HFFc6 (cell line): ENCODE data around the gene CAB39L. TPM values are rescaled to one million over a fixed set of nuclear protein-coding genes. Genes with fewer than 3 reads are reported as not detected.
A peak's percentile ranks its signal among the peaks of the same experiment; 100 is the strongest.

Experiments
- DNase-seq: peaks from one replicate; pipeline ENCODE4 v3.0.0-alpha.2; 2018
- H3K27ac Mint-ChIP-seq: 2 replicates; pipeline ENCODE4 v1.8.0; 2020; ENCODE audit warnings: mild to moderate bottlenecking, mixed read lengths
- H3K27me3 Mint-ChIP-seq: 2 replicates; pipeline ENCODE4 v1.8.0; 2021; ENCODE audit warnings: mild to moderate bottlenecking, moderate library complexity, mixed read lengths; ENCODE audit not compliant: insufficient read depth
- H3K36me3 Mint-ChIP-seq: 2 replicates; pipeline ENCODE4 v1.8.0; 2021; ENCODE audit warnings: low read depth, mixed read lengths
- H3K4me1 Mint-ChIP-seq: 2 replicates; pipeline ENCODE4 v1.8.0; 2020; ENCODE audit warnings: low read depth, mixed read lengths
- H3K4me3 Mint-ChIP-seq: 2 replicates; pipeline ENCODE4 v1.8.0; 2020; ENCODE audit warnings: mild to moderate bottlenecking, moderate library complexity, mixed read lengths
- H3K9me3 Mint-ChIP-seq: 2 replicates; pipeline ENCODE4 v1.8.0; 2020; ENCODE audit warnings: mild to moderate bottlenecking, mixed read lengths
- total RNA-seq, 6 experiments: library from RNA; stranded (reverse); fragmentation: NEBNext Ultra II Directional; extraction: Animal tissue kit (Norgen Biotek cat#: 25700); gene quantifications; 2 replicates in 1 of 6; 3 replicates in 5 of 6; pipeline ENCODE4 v1.2.3, GENCODE V29; 2021
- TF ChIP-seq, protein P1 (sequence below): fragments of 200-600 bp; sonication (generic); IDR thresholded peaks from 2 replicates; pipeline ENCODE4 v1.5.0; 2021; ENCODE audit warnings: antibody characterized with exemption, mild to moderate bottlenecking

Gene CAB39L
- total RNA-seq, 6 experiments from 2014 or later: 3.7 to 6.9 (median 5.9) TPM

- no peak for DNase-seq
- TF ChIP-seq, protein P1, sequence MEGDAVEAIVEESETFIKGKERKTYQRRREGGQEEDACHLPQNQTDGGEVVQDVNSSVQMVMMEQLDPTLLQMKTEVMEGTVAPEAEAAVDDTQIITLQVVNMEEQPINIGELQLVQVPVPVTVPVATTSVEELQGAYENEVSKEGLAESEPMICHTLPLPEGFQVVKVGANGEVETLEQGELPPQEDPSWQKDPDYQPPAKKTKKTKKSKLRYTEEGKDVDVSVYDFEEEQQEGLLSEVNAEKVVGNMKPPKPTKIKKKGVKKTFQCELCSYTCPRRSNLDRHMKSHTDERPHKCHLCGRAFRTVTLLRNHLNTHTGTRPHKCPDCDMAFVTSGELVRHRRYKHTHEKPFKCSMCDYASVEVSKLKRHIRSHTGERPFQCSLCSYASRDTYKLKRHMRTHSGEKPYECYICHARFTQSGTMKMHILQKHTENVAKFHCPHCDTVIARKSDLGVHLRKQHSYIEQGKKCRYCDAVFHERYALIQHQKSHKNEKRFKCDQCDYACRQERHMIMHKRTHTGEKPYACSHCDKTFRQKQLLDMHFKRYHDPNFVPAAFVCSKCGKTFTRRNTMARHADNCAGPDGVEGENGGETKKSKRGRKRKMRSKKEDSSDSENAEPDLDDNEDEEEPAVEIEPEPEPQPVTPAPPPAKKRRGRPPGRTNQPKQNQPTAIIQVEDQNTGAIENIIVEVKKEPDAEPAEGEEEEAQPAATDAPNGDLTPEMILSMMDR: no peak
- peak overlapping the region; percentile 18; the same call in 1 of the 2 replicates for H3K27ac Mint-ChIP-seq
- H3K4me3 Mint-ChIP-seq: no peak overlapping the region
- H3K4me1 Mint-ChIP-seq: peaks cover 51% of the 10 kb centered on the region
- H3K36me3 Mint-ChIP-seq: peaks cover 12% of the 10 kb centered on the region; the same call in 1 of the 2 replicates
- H3K27me3 Mint-ChIP-seq: no peaks in the 10 kb centered on the region
- H3K9me3 Mint-ChIP-seq: no peaks in the 10 kb centered on the region
Measured at GRCh38 chr13:49456156-49456555, 12.3 kb upstream of the CAB39L start.

GRCh38 chr13:49455007-49455398 lies 11.1 kb upstream of the CAB39L start:
- no peaks in the 10 kb centered on the region for H3K27me3 Mint-ChIP-seq
- H3K4me1 Mint-ChIP-seq: peaks cover 55% of the 10 kb centered on the region
- peak overlapping the region; percentile 39 for H3K4me3 Mint-ChIP-seq
- no peaks in the 10 kb centered on the region for H3K9me3 Mint-ChIP-seq
- peaks cover 9% of the 10 kb centered on the region; the same call in 1 of the 2 replicates for H3K36me3 Mint-ChIP-seq
- TF ChIP-seq, protein P1: no peak
- H3K27ac Mint-ChIP-seq: peak overlapping the region; percentile 51
- DNase-seq: no peak

DNA sequence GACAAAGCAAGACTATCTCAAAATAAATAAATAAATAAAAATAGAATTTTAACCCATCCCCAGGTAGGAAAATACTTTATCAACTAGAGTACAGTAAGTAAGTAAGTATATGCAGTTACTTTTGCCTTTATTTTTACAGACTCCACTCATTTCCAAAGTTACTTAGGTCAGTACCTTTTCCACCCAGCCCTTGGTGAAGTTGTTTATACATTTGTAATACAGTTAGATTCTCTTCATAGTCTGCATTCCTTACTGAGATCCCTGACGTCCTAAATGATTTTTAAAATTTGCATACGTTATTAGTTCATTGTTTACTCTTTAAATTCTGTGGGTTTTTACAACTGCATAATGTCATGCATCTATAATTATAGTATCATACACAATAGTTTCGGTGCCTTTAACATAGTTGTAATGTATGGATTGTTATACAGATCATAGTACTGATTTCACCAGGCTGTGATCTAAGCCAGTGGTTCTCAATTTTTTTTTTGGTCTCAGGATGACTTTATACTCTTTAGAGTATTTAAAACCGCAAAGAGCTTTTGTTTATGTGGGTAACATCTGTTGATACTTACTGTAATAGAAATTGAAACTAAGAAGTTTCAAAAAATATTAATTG lies 10.6 kb upstream of the CAB39L start:
- Mint-ChIP-seq H3K4me1 (peaks cover 60% of the 10 kb centered on the region), H3K27me3 (no peaks in the 10 kb centered on the region), H3K27ac (peak overlapping the region; percentile 81), H3K36me3 (peaks cover 14% of the 10 kb centered on the region; the same call in 1 of the 2 replicates), H3K9me3 (no peaks in the 10 kb centered on the region), H3K4me3 (peak overlapping the region; percentile 82)
- TF ChIP-seq, protein P1: no peak
- peak; percentile 48 for DNase-seq

GRCh38 chr13:49453465-49453864 lies 9.6 kb upstream of the CAB39L start:
- DNase-seq: no peak
- Mint-ChIP-seq H3K4me3 (no peak overlapping the region), H3K27ac (no peak overlapping the region), H3K9me3 (no peaks in the 10 kb centered on the region), H3K27me3 (no peaks in the 10 kb centered on the region), H3K36me3 (peaks cover 16% of the 10 kb centered on the region; the same call in 1 of the 2 replicates), H3K4me1 (peaks cover 71% of the 10 kb centered on the region)
- TF ChIP-seq, protein P1: no peak

GRCh38 chr13:49452725-49453457 lies 9.0 kb upstream of the CAB39L start:
- H3K4me1 Mint-ChIP-seq: peaks cover 76% of the 10 kb centered on the region
- H3K27me3 Mint-ChIP-seq: no peaks in the 10 kb centered on the region
- H3K27ac Mint-ChIP-seq: no peak overlapping the region
- DNase-seq: no peak
- H3K4me3 Mint-ChIP-seq: no peak overlapping the region
- H3K9me3 Mint-ChIP-seq: no peaks in the 10 kb centered on the region
- TF ChIP-seq, protein P1: no peak
- peaks cover 13% of the 10 kb centered on the region; the same call in 1 of the 2 replicates for H3K36me3 Mint-ChIP-seq
